Stimulated activated effector memory CD8-positive, alpha-beta T cell treated with anti-CD3 and anti-CD28 coated beads, Interleukin-12 subunit alpha, Interleukin-12 subunit beta, amount 100 ng/mL, for 72 hours (primary cell): ENCODE measurements around the gene SLCO3A1.

Experiments
- ATAC-seq: fragments of 150-1000 bp; cut with Tn5 transposase; 2 replicates; pipeline ENCODE4 v1.10.0; 2021
- DNase-seq, 2 donors: peaks; one replicate each; pipeline ENCODE4 v3.0.0; 2021 to 2022; ENCODE audit warnings: low spot score in 2 of 2
- H3K27ac Mint-ChIP-seq: one replicate; pipeline ENCODE4 v1.8.0; 2022; ENCODE audit warnings: mild to moderate bottlenecking, mixed read lengths
- H3K36me3 Mint-ChIP-seq: one replicate; pipeline ENCODE4 v1.8.0; 2022; ENCODE audit warnings: mild to moderate bottlenecking, mixed read lengths
- H3K4me1 Mint-ChIP-seq: one replicate; pipeline ENCODE4 v1.8.0; 2022; ENCODE audit warnings: mixed read lengths
- H3K4me3 Mint-ChIP-seq: one replicate; pipeline ENCODE4 v1.8.0; 2022; ENCODE audit warnings: mild to moderate bottlenecking, mixed read lengths
- H3K9me3 Mint-ChIP-seq: one replicate; pipeline ENCODE4 v1.8.0; 2022; ENCODE audit warnings: mixed read lengths

SLCO3A1 gene

DNA sequence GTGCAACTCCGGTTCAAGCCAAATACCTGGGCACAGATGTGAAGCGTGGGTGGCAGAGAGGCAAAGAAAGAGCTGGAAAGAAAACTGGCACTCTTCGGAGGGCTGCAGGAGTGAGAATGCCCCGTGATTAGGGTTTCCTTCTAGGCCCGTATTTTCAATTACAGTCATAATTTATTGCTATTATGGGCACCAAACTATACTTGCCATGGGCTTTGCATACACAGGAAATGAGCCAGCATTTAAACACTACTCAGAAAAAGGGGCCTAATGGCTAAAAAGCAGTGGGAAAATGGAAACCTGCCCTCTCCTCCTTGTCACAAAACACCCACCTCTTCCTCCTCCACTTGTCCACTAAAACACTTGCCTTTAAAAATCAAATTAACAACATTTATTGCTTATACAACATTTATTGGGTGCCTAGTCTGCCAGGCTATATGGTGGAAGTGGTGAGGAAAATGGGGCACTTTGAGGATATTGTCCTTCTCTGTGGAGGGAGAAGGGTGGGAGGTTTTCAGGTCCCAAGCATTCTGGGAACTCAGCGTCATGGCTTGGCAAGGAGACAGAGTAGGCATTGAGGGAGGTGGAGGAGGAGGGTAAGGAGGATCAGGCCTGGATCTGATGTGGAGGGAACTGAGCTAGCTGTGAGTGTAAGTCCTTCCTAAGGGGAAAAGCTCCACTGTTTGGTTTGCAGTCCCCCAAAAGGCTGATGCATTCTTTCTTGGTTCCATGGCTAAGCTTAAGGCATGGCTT, 160.9 kb downstream of the SLCO3A1 start:
- DNase-seq (no peak), ATAC-seq (no peak)
- Mint-ChIP-seq H3K4me1 (peaks cover 78% of the 10 kb centered on the region), H3K4me3 (no peak overlapping the region), H3K36me3 (no peaks in the 10 kb centered on the region), H3K9me3 (no peaks in the 10 kb centered on the region), H3K27ac (no peak overlapping the region)

DNA sequence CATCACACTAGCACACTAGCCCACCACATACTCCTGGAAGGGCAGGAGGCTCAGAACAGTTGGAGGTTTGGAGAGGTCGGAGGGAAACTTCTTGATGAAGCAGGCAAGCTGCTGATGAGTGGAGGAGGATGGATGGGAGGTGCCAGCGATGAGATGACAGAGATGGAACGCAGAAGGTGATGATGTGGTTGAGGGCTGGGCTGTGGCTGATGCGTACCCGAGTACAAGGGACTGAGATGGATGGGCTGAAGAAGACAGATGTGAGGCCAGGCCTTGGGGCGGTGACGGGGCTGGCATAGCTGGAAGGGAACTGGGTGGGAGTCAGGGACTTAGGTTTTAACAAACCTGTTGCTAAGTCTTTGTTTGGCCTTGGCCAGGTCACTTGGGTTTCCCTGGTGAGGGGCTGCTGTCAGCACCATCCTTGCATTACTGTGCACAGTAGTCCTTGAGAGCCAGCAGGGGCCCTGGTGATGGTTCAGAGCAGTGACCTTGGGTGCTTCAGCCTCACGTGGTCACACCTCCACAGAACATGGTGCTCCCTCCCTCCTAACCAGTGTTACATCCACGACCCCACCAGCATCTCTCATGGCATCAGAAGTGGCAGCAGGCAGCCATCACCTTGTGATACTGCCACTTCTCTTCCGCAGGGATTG, 164.5 kb downstream of the SLCO3A1 start:
- DNase-seq (no peak), ATAC-seq (no peak)
- Mint-ChIP-seq H3K4me3 (no peak overlapping the region), H3K9me3 (no peaks in the 10 kb centered on the region), H3K4me1 (peaks cover 84% of the 10 kb centered on the region), H3K36me3 (no peaks in the 10 kb centered on the region), H3K27ac (peak overlapping the region; percentile 78)

DNA sequence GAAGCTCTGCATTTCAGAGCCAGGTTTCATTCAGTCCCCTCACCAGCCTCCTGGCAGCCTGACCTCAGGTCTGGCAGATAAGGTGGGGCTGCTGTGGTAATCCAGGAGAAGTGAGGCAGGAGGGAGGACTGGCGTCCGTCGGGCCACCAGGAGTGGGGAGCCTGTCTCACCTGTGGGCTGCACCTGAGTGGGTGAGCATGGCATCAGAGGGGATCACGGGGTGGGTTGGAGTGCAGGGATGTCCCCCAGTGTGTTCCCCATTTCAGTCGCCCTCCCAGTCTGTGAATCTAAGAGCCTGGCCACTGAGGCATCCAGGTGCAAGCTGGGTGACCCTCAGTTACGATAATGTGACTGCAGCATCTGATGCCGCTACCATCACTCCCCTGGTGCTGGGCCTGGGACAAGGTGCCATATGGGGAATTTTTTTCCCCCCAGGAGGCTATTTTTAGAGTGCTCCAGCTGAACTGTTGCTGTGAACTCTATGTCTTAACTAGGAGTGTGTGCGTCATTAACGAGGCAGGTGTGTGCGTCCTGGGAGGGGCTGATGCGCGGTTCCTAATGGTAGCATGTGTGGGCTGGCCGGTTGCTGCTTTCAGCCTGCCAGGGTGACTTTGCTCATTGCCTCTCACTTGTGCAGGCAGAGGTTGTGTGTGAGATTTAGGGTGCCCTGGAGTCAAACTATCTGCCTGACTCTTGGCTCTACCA, 165.2 kb downstream of the SLCO3A1 start:
- Mint-ChIP-seq H3K4me1 (peaks cover 80% of the 10 kb centered on the region), H3K9me3 (no peaks in the 10 kb centered on the region), H3K36me3 (no peaks in the 10 kb centered on the region), H3K27ac (peak overlapping the region; percentile 78), H3K4me3 (no peak overlapping the region)
- ATAC-seq (no peak), DNase-seq (no peak)

DNA sequence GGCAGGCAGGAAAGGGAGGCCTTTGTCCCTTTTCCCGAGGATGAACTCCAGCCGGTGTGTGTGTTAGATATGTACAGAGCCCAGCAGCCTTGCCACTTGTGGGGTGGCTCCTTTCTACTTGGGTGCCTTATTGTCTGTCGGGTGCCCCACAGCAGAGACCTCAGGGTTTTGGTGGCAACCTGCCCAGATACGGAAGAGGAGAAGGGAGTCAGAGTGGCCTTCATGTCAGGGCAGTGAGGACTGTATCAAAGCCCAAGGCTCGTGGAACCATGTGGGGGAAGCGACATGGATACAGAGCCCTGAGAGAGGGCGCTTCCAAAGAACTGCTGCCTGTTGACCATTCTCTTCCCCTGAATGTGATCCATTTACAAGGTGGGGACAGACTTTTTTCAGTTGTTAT, 166.2 kb downstream of the SLCO3A1 start:
- DNase-seq = no peak
- ATAC-seq = no peak
- no peak overlapping the region for H3K4me3 Mint-ChIP-seq
- H3K4me1 Mint-ChIP-seq = peaks cover 75% of the 10 kb centered on the region
- H3K9me3 Mint-ChIP-seq = no peaks in the 10 kb centered on the region
- H3K27ac Mint-ChIP-seq = no peak overlapping the region
- H3K36me3 Mint-ChIP-seq = no peaks in the 10 kb centered on the region

DNA sequence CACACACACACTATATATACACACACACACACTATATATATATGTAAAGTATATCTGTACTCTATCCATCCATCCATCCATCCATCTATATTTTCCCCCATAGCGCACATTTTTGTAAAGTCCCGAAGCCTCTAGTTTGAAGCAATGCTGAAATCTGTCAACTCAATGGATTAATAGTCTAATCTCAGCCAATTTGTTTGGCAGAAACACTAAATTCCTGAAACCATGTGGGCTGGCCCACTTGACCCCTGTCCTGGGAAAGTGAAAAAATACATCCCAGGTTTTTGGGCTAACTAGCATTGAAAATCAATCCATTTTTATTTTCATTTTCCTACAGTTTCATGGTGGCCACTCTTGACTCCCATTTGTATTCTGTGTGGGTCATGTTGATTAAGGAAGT, 166.7 kb downstream of the SLCO3A1 start:
- H3K27ac Mint-ChIP-seq = no peak overlapping the region
- no peaks in the 10 kb centered on the region for H3K36me3 Mint-ChIP-seq
- peaks cover 72% of the 10 kb centered on the region for H3K4me1 Mint-ChIP-seq
- ATAC-seq (no peak), DNase-seq (no peak)
- H3K9me3 Mint-ChIP-seq = no peaks in the 10 kb centered on the region
- H3K4me3 Mint-ChIP-seq = no peak overlapping the region

DNA sequence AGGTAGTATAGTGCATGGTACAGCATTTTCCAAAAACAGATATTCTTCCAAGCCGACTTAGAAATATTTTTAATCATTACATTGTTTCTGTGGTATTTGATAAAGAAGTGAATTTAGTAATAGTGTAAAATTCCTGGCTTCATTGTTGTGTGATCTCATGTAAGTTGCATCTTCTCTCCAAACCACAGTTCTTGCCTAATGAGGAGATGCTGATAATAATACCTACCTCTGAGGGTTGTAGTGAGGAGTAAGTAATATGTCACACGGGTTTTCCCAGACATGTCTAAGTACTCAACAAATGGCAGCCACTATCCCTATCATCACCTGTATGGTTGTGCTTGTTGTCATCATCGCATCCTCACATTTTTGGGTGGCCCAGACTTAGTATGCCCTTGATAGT, 167.3 kb downstream of the SLCO3A1 start:
- H3K9me3 Mint-ChIP-seq = no peaks in the 10 kb centered on the region
- no peak overlapping the region for H3K27ac Mint-ChIP-seq
- ATAC-seq (no peak), DNase-seq (no peak)
- H3K4me1 Mint-ChIP-seq = peaks cover 66% of the 10 kb centered on the region
- no peaks in the 10 kb centered on the region for H3K36me3 Mint-ChIP-seq
- H3K4me3 Mint-ChIP-seq = no peak overlapping the region

DNA sequence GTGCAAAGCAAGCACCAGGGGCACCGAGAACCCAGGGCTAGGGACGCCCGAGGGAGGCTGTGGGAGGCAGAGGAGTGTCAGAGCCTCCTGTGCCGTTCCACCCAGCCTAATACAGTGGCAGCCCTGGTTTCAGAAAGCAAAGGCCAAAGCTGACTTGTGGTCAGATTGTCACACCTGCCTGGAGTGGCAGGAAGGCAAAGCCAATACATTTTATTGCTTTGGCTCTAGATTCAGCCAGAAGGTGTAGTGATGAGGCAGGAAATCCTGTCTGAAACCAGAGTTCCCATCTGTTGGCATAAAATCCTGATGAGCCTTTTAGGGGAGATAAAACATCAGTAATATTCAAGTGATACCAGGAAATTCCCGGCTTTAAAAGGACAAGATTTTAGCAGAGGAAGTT, 168.3 kb downstream of the SLCO3A1 start:
- no peaks in the 10 kb centered on the region for H3K36me3 Mint-ChIP-seq
- H3K4me1 Mint-ChIP-seq = peaks cover 67% of the 10 kb centered on the region
- no peak overlapping the region for H3K4me3 Mint-ChIP-seq
- no peaks in the 10 kb centered on the region for H3K9me3 Mint-ChIP-seq
- no peak overlapping the region for H3K27ac Mint-ChIP-seq
- no peak for DNase-seq
- ATAC-seq = peak; percentile 34

DNA sequence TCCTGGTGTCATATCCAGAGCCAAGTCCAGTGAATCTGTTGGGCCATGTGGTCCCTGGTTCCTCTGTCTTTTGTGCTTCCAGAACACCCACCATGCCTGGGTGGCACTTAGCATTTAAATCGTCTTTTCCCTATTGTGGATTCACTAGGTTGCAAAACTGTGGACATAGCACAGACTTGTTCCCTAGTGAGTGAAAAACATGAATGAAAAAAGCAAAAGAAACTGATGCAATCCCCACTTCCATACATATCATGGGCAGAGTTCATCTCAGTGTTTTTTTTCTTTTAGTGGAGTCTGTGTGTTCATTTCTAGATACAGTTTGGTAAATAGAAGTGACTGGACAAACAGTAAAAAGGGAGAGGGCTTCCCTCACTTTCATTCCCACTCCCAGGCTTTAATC, 170.5 kb downstream of the SLCO3A1 start:
- no peak overlapping the region for H3K27ac Mint-ChIP-seq
- peaks cover 45% of the 10 kb centered on the region for H3K4me1 Mint-ChIP-seq
- DNase-seq (no peak), ATAC-seq (no peak)
- H3K36me3 Mint-ChIP-seq = no peaks in the 10 kb centered on the region
- H3K4me3 Mint-ChIP-seq = no peak overlapping the region
- no peaks in the 10 kb centered on the region for H3K9me3 Mint-ChIP-seq

DNA sequence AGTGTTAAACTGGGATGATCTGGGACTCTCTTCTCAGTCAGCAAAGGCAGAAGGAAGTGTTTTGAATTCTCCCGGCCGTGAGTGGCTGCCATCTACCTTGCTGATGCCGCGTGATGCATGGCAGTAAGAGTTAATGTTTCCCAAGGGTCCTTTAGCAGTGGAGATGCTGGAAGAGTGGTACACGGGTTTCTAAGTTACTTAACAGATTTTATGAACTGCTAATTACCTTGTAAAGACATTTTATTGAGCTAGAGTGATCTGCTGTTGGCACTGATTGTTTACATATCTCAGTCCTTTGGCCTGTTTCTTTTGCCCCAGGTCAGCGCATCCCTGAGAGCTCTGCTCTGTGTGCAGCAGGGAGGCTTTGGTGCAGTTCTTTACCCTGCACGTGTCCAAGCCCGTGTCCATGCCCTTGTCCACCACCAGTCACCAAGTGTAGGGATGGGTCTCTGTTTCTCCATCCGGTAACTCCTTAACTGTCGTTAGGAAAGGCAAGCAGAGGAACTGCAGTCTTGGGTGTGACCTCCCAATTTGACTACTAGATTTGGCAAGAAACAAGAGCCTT, 172.3 kb downstream of the SLCO3A1 start:
- no peak for ATAC-seq
- no peak for DNase-seq
- Mint-ChIP-seq H3K9me3 (no peaks in the 10 kb centered on the region), H3K4me1 (peaks cover 28% of the 10 kb centered on the region), H3K36me3 (no peaks in the 10 kb centered on the region), H3K27ac (no peak overlapping the region), H3K4me3 (no peak overlapping the region)

DNA sequence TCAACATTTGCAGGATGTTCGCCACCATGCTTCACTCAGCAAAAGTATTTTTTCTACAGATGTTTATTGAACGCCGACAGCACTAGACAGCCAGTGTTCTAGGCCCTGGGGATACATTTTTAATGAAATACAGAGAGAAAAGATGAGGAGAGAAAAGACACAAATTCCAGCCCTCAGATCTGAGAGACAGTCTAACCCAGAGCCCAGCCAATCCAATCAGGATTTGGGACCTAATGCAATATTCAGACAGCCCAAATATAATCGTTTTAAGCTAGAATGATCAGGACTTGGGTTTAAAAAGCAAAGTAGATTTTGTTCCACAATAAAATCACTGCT, 174.8 kb downstream of the SLCO3A1 start:
- Mint-ChIP-seq H3K9me3 (no peaks in the 10 kb centered on the region), H3K27ac (no peak overlapping the region), H3K4me3 (no peak overlapping the region), H3K36me3 (no peaks in the 10 kb centered on the region), H3K4me1 (peaks cover 34% of the 10 kb centered on the region)
- ATAC-seq (no peak), DNase-seq (no peak)

DNA sequence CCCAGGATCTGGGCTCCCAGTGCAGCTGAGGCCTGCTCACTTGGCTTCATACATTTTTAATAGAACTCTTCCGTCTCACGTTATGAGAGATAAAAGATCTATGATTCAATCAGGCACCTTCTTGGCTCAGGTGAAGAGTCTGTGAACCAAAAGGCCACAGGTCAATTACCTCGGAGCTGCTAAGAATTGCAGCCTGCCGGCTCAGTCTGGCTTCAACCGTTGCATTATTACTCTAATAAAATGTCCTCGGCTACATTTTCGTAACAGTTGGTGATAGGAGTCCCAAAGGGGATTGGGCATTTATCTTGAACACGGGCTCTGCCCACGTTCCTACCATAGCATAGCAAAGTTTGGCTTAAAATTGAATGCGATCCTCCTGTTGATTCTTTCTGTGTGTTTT, 176.3 kb downstream of the SLCO3A1 start:
- Mint-ChIP-seq H3K36me3 (no peaks in the 10 kb centered on the region), H3K4me3 (no peak overlapping the region), H3K4me1 (peaks cover 45% of the 10 kb centered on the region), H3K27ac (no peak overlapping the region), H3K9me3 (no peaks in the 10 kb centered on the region)
- no peak for DNase-seq
- ATAC-seq = no peak

DNA sequence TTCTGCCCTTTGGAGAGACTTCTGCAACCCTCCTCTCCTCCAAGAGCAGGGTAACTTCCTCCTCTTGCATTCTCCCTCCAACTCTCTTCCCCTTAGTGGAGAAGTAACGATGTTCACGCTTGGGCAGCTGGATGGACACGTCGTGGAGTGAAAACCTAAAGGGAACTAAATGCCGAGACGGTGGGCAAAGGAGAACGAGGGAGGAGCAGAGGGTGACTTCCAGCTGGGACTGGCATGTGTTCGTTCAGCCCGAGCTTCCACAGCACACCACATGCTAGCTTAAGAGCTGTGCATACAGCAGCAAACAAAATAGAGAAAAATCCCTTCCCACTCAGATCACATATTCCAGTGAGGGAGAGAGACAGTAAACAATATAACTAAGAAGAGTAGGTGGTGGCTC, 179.8 kb downstream of the SLCO3A1 start:
- Mint-ChIP-seq H3K9me3 (no peaks in the 10 kb centered on the region), H3K4me3 (no peak overlapping the region), H3K36me3 (no peaks in the 10 kb centered on the region), H3K4me1 (peaks cover 36% of the 10 kb centered on the region), H3K27ac (no peak overlapping the region)
- no peak for DNase-seq
- no peak for ATAC-seq

DNA sequence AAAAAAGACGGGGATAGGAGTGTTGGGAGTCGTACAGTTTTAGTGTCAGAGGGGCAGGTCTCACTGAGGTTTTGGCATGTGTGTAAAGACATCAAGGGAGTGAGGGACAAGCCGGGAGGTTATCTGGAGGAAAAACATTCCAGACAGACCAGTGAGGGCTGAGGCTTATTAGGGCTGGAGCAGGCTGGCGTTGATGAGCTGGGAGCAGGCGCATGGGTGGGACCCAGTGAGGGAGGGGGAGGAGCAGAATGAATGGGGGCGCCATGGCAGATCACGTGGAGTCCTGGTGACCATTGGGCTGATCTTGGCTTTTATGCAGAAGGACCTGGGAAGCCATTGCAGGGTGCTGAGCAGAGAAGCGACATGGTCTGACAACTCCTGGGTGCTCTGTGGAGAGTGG, 180.2 kb downstream of the SLCO3A1 start:
- Mint-ChIP-seq H3K9me3 (no peaks in the 10 kb centered on the region), H3K4me1 (peaks cover 36% of the 10 kb centered on the region), H3K4me3 (no peak overlapping the region), H3K36me3 (no peaks in the 10 kb centered on the region), H3K27ac (no peak overlapping the region)
- no peak for DNase-seq
- ATAC-seq = no peak

DNA sequence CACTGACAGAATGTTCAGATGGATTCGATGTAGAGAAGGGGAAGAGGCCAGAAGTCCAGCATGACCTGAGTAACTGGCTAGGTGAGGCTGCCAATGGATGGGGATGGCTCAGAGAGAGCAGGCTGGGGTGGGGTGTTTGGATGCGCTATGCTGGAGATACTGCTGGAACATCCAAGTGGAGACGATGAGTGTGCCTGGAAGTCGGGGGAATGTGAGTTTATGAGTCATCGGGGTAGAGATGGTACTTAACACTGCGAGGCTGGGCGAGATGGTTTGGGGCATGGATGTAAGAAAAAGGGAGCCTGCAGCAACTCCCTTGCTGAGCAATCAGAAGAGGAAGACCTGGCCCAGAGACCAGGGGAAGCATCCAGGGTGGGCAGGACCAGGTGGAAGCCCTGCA, 180.7 kb downstream of the SLCO3A1 start:
- H3K9me3 Mint-ChIP-seq = no peaks in the 10 kb centered on the region
- H3K4me3 Mint-ChIP-seq = no peak overlapping the region
- H3K36me3 Mint-ChIP-seq = no peaks in the 10 kb centered on the region
- H3K4me1 Mint-ChIP-seq = peaks cover 36% of the 10 kb centered on the region
- H3K27ac Mint-ChIP-seq = no peak overlapping the region
- DNase-seq = no peak
- no peak for ATAC-seq

DNA sequence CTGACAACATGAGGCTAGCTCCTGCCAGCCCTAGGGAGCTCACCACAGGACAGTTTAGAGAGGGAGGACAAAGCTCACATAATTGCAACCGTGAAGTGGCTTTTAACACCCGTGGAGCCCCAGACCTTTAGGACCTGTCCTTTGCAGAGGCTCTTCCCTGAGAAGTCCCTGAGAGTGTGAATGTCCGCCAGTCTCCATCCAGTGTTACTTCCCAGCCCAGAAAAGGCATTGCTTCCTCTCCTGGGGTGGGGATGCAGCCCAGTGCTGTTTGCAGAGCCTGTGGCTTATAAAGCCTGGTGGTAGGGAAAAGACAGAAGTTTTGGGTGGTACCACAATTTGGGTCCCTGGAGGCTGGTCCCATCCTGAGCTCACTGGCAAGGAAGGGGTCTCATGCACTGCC, 182.0 kb downstream of the SLCO3A1 start:
- Mint-ChIP-seq H3K9me3 (no peaks in the 10 kb centered on the region), H3K36me3 (no peaks in the 10 kb centered on the region), H3K4me1 (peaks cover 42% of the 10 kb centered on the region), H3K4me3 (no peak overlapping the region), H3K27ac (no peak overlapping the region)
- no peak for ATAC-seq
- no peak for DNase-seq

DNA sequence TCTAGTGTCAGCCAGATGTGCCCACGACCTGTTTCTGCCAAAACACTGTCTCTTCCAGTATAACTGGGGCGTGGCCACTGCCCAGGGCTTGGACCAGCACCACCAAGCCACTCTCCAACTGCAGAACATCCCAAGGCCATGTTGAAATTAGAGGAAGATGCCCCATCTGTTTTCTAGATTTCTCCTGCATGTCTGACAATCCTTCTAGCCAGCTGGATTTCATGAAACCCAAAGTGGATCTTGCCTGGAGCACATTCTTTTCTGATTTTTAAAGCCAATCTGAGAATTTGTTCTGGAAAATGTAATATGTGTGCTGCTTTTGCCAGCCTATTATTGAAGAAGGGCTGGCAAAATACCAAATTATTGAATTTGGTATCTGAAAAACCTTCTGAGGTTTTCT, 182.5 kb downstream of the SLCO3A1 start:
- no peak overlapping the region for H3K27ac Mint-ChIP-seq
- no peaks in the 10 kb centered on the region for H3K36me3 Mint-ChIP-seq
- H3K4me3 Mint-ChIP-seq = no peak overlapping the region
- ATAC-seq (no peak), DNase-seq (no peak)
- no peaks in the 10 kb centered on the region for H3K9me3 Mint-ChIP-seq
- peaks cover 42% of the 10 kb centered on the region for H3K4me1 Mint-ChIP-seq
